GM21528 (cell line): ENCODE measurements around the gene ZNF536.

Experiments
- ATAC-seq: cut with Tn5 transposase; IDR thresholded peaks from one replicate; pipeline ENCODE4 v1.9.1; 2021; ENCODE audit warnings: mild to moderate bottlenecking, moderate library complexity; ENCODE audit not compliant: unreplicated experiment, low FRiP score

The ZNF536 gene

GRCh38 chr19:30551271-30551670 lies 179.1 kb downstream of the ZNF536 start:
- no peak for ATAC-seq

GRCh38 chr19:30552593-30552992 lies 180.4 kb downstream of the ZNF536 start:
- no peak for ATAC-seq

GRCh38 chr19:30555075-30555790 lies 183.0 kb downstream of the ZNF536 start:
- ATAC-seq, result no peak

GRCh38 chr19:30555791-30556110 lies 183.6 kb downstream of the ZNF536 start:
- no peak for ATAC-seq

- ATAC-seq, result no peak
These were observed 184.1 kb downstream of the ZNF536 start for GRCh38 chr19:30556230-30556711.

GRCh38 chr19:30557212-30557611 lies 185.0 kb downstream of the ZNF536 start:
- ATAC-seq, result no peak

- no peak for ATAC-seq
These were observed 185.9 kb downstream of the ZNF536 start for GRCh38 chr19:30557927-30558557.

GRCh38 chr19:30558793-30559192 lies 186.6 kb downstream of the ZNF536 start:
- no peak for ATAC-seq

- ATAC-seq, result no peak
These were observed 187.3 kb downstream of the ZNF536 start for GRCh38 chr19:30559446-30559845.

GRCh38 chr19:30562981-30563380 lies 190.8 kb downstream of the ZNF536 start:
- ATAC-seq, result no peak

GRCh38 chr19:30563691-30564090 lies 191.5 kb downstream of the ZNF536 start:
- ATAC-seq, result no peak

GRCh38 chr19:30564551-30565011 lies 192.4 kb downstream of the ZNF536 start:
- no peak for ATAC-seq

GRCh38 chr19:30565636-30566035 lies 193.5 kb downstream of the ZNF536 start:
- ATAC-seq, result no peak

- ATAC-seq, result no peak
These were observed 194.7 kb downstream of the ZNF536 start for GRCh38 chr19:30566681-30567420.

GRCh38 chr19:30567536-30568232 lies 195.5 kb downstream of the ZNF536 start:
- no peak for ATAC-seq

- no peak for ATAC-seq
These were observed 198.0 kb downstream of the ZNF536 start for GRCh38 chr19:30570194-30570593.

- no peak for ATAC-seq
These were observed 205.4 kb downstream of the ZNF536 start for GRCh38 chr19:30577551-30578105.

- no peak for ATAC-seq
These were observed 207.2 kb downstream of the ZNF536 start for GRCh38 chr19:30579419-30579818.

- ATAC-seq, result no peak
These were observed 208.5 kb downstream of the ZNF536 start for GRCh38 chr19:30580673-30581072.

GRCh38 chr19:30584090-30584489 lies 211.9 kb downstream of the ZNF536 start:
- ATAC-seq, result no peak

- ATAC-seq, result no peak
These were observed 215.7 kb downstream of the ZNF536 start for GRCh38 chr19:30587869-30588268.
